ENCODE data around the gene TSPAN15.

DNA sequence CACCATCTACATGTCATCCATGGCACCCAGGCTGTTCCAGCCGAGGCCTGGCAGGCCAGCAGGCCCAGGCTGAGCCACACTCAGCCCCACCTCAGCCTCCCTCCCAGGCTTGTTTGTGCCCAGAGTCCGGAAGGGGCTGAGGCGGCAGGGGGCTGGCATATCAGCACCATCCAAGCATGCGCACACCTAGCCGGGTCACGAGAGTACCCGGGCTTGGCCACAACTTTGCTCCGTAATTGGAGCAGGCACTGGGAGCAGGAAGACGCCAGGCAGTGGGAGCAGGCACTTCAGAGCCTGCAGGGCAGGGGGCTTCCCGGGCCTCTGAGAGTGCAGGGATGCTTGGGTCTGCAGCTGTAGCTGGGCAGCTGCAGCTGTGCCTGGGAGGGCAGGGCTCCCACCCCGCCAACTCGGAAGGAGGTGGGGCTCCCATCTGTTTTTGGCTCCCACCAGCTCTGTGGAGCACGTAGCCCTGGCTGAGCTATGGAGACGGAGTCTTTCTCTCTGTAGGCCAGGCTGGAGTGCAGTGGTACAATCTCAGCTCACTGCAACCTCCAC lies 15.2 kb upstream of the TSPAN15 start:
- no peak for TF ChIP-seq ZNF221 (tag by site-specific recombination; IDR thresholded peaks at IDR 0.05; ENCODE audit: borderline replicate concordance)
- TF ChIP-seq ZNF596 (tag by site-specific recombination; IDR thresholded peaks at IDR 0.05), result no peak
- TF ChIP-seq, protein P1, sequence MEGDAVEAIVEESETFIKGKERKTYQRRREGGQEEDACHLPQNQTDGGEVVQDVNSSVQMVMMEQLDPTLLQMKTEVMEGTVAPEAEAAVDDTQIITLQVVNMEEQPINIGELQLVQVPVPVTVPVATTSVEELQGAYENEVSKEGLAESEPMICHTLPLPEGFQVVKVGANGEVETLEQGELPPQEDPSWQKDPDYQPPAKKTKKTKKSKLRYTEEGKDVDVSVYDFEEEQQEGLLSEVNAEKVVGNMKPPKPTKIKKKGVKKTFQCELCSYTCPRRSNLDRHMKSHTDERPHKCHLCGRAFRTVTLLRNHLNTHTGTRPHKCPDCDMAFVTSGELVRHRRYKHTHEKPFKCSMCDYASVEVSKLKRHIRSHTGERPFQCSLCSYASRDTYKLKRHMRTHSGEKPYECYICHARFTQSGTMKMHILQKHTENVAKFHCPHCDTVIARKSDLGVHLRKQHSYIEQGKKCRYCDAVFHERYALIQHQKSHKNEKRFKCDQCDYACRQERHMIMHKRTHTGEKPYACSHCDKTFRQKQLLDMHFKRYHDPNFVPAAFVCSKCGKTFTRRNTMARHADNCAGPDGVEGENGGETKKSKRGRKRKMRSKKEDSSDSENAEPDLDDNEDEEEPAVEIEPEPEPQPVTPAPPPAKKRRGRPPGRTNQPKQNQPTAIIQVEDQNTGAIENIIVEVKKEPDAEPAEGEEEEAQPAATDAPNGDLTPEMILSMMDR (tag by site-specific recombination; IDR thresholded peaks at IDR 0.05), result no peak
- no peak for TF ChIP-seq ZFP37 (tag by site-specific recombination; IDR thresholded peaks at IDR 0.05)
